HG03108 (cell line): Measurements from ENCODE around the gene TOB1.

Source experiments
- ATAC-seq: cut with Tn5 transposase; IDR thresholded peaks from one replicate; pipeline ENCODE4 v1.9.1; 2021; ENCODE audit warnings: moderate library complexity; ENCODE audit not compliant: unreplicated experiment

The TOB1 gene

GRCh38 chr17:50866261-50866949 is at the start of gene TOB1:
Gene TOB1 (minus strand): TSS chr17:50866354. CDS start chr17:50864017, 2,337 bp downstream.
- peak; percentile 62 for ATAC-seq

- ATAC-seq: no peak
Measured at GRCh38 chr17:50914505-50915063, 48.4 kb upstream of the TOB1 start.

GRCh38 chr17:50913120-50913519 is 47.0 kb upstream of the TOB1 start:
- no peak for ATAC-seq

GRCh38 chr17:50911890-50912289 is 45.7 kb upstream of the TOB1 start:
- ATAC-seq: no peak

GRCh38 chr17:50911450-50911849 is 45.3 kb upstream of the TOB1 start:
- ATAC-seq: no peak

- no peak for ATAC-seq
Measured at GRCh38 chr17:50909765-50910605, 43.8 kb upstream of the TOB1 start.

- ATAC-seq: no peak
Measured at GRCh38 chr17:50908860-50909764, 43.0 kb upstream of the TOB1 start.

GRCh38 chr17:50908140-50908859 is 42.1 kb upstream of the TOB1 start:
- no peak for ATAC-seq

GRCh38 chr17:50906443-50906842 is 40.3 kb upstream of the TOB1 start:
- ATAC-seq: no peak

- no peak for ATAC-seq
Measured at GRCh38 chr17:50905460-50905803, 39.3 kb upstream of the TOB1 start.

- ATAC-seq: no peak
Measured at GRCh38 chr17:50904518-50905459, 38.6 kb upstream of the TOB1 start.

- ATAC-seq: no peak
Measured at GRCh38 chr17:50903604-50904517, 37.7 kb upstream of the TOB1 start.

- ATAC-seq: no peak
Measured at GRCh38 chr17:50902372-50903353, 36.5 kb upstream of the TOB1 start.

GRCh38 chr17:50900383-50900892 is 34.3 kb upstream of the TOB1 start:
- no peak for ATAC-seq

- ATAC-seq: no peak
Measured at GRCh38 chr17:50899559-50900319, 33.6 kb upstream of the TOB1 start.

- ATAC-seq: no peak
Measured at GRCh38 chr17:50899005-50899460, 32.9 kb upstream of the TOB1 start.
